Glutamatergic neuron (in vitro differentiated cells): ENCODE measurements around the gene DPP8. TPM values are rescaled to one million over a fixed set of nuclear protein-coding genes. Genes with fewer than 3 reads are reported as not detected.

Experiments used
- DNase-seq: peaks from one replicate; pipeline ENCODE4 v3.0.0; 2022
- H3K27ac Mint-ChIP-seq: one replicate; pipeline ENCODE4 v1.8.0; 2020; ENCODE audit warnings: mild to moderate bottlenecking, mixed read lengths, inconsistent platforms; ENCODE audit not compliant: unreplicated experiment
- H3K27me3 Mint-ChIP-seq: one replicate; pipeline ENCODE4 v1.8.0; 2020; ENCODE audit warnings: mild to moderate bottlenecking, moderate library complexity, mixed read lengths, inconsistent platforms; ENCODE audit not compliant: unreplicated experiment
- H3K36me3 Mint-ChIP-seq: one replicate; pipeline ENCODE4 v1.8.0; 2020; ENCODE audit warnings: mild to moderate bottlenecking, mixed read lengths, inconsistent platforms; ENCODE audit not compliant: unreplicated experiment
- H3K4me1 Mint-ChIP-seq: one replicate; pipeline ENCODE4 v1.8.0; 2020; ENCODE audit warnings: mild to moderate bottlenecking, low read depth, mixed read lengths, inconsistent platforms; ENCODE audit not compliant: unreplicated experiment
- H3K4me3 Mint-ChIP-seq: one replicate; pipeline ENCODE4 v1.8.0; 2020; ENCODE audit warnings: mild to moderate bottlenecking, mixed read lengths, inconsistent platforms; ENCODE audit not compliant: unreplicated experiment
- H3K9me3 Mint-ChIP-seq: one replicate; pipeline ENCODE4 v1.8.0; 2020; ENCODE audit warnings: mild to moderate bottlenecking, moderate library complexity, mixed read lengths, inconsistent platforms; ENCODE audit not compliant: unreplicated experiment
- CTCF ChIP-seq: fragments of 200-600 bp; sonication (generic); IDR thresholded peaks from one replicate; pipeline ENCODE4 v1.5.0; 2021; ENCODE audit not compliant: partially characterized antibody, unreplicated experiment
- total RNA-seq: library from RNA; stranded (reverse); fragmentation: NEBNext Ultra II Directional; extraction: Animal tissue kit (Norgen Biotek cat#: 25700); gene quantifications from one replicate; pipeline ENCODE4 v1.2.1, GENCODE V29; 2021; ENCODE audit not compliant: unreplicated experiment

DPP8 gene
- total RNA-seq, 1 donor from 2014 or later: 33.4 TPM

GRCh38 chr15:65416845-65417416, 100.6 kb downstream of the DPP8 start:
- H3K4me3 Mint-ChIP-seq: peak overlapping the region; percentile 69
- no peak for TF ChIP-seq CTCF
- peak overlapping the region; percentile 98 for H3K27ac Mint-ChIP-seq
- no peaks in the 10 kb centered on the region for H3K36me3 Mint-ChIP-seq
- H3K4me1 Mint-ChIP-seq: peaks cover 58% of the 10 kb centered on the region
- peaks cover 28% of the 10 kb centered on the region for H3K27me3 Mint-ChIP-seq
- peak; percentile 43 for DNase-seq
- peaks cover 29% of the 10 kb centered on the region for H3K9me3 Mint-ChIP-seq

GRCh38 chr15:65414841-65415621, 102.5 kb downstream of the DPP8 start:
- H3K9me3 Mint-ChIP-seq: peaks cover 24% of the 10 kb centered on the region
- DNase-seq: peak; percentile 88
- no peaks in the 10 kb centered on the region for H3K36me3 Mint-ChIP-seq
- peaks cover 23% of the 10 kb centered on the region for H3K27me3 Mint-ChIP-seq
- peak overlapping the region; percentile 98 for H3K27ac Mint-ChIP-seq
- peak overlapping the region; percentile 81 for H3K4me3 Mint-ChIP-seq
- TF ChIP-seq CTCF: no peak
- H3K4me1 Mint-ChIP-seq: peaks cover 63% of the 10 kb centered on the region

- peak overlapping the region; percentile 98 for H3K27ac Mint-ChIP-seq
- H3K4me1 Mint-ChIP-seq: peaks cover 52% of the 10 kb centered on the region
- H3K27me3 Mint-ChIP-seq: peaks cover 24% of the 10 kb centered on the region
- peaks cover 24% of the 10 kb centered on the region for H3K9me3 Mint-ChIP-seq
- TF ChIP-seq CTCF: no peak
- H3K36me3 Mint-ChIP-seq: no peaks in the 10 kb centered on the region
- H3K4me3 Mint-ChIP-seq: no peak overlapping the region
- DNase-seq: no peak
These were observed 103.7 kb downstream of the DPP8 start for GRCh38 chr15:65413760-65414144.

- Mint-ChIP-seq H3K4me1 (peaks cover 52% of the 10 kb centered on the region), H3K27ac (peak overlapping the region; percentile 98), H3K27me3 (peaks cover 24% of the 10 kb centered on the region), H3K36me3 (no peaks in the 10 kb centered on the region), H3K9me3 (peaks cover 24% of the 10 kb centered on the region), H3K4me3 (no peak overlapping the region)
- DNase-seq: no peak
- no peak for TF ChIP-seq CTCF
These were observed 104.3 kb downstream of the DPP8 start for GRCh38 chr15:65413051-65413759.
